GM18868 (cell line): ENCODE results near the gene NLGN2.

ENCODE experiments used
- ATAC-seq: cut with Tn5 transposase; IDR thresholded peaks from one replicate; pipeline ENCODE4 v1.9.1; 2021; ENCODE audit warnings: mild to moderate bottlenecking, moderate library complexity; ENCODE audit not compliant: unreplicated experiment

The NLGN2 gene

DNA sequence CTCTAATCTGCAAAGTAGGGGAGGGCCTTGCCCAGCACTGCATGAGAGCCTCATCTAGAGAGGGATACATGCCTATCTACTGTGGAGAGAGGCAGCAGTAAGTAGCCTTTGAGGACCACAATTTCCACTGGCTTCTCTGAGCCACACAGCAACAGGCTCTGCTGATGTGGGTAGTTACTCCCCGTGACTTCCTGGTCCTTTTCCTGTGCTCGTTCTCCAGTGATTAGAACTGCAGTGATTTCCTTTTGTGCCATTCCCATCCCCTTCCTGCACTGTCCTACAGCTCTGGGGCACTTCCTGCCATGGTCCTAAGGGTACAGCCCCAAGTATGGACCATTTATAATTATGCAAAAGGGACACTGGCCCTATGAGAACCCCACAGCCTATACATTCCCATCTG is 16.3 kb upstream of the NLGN2 start:
- ATAC-seq = no peak

DNA sequence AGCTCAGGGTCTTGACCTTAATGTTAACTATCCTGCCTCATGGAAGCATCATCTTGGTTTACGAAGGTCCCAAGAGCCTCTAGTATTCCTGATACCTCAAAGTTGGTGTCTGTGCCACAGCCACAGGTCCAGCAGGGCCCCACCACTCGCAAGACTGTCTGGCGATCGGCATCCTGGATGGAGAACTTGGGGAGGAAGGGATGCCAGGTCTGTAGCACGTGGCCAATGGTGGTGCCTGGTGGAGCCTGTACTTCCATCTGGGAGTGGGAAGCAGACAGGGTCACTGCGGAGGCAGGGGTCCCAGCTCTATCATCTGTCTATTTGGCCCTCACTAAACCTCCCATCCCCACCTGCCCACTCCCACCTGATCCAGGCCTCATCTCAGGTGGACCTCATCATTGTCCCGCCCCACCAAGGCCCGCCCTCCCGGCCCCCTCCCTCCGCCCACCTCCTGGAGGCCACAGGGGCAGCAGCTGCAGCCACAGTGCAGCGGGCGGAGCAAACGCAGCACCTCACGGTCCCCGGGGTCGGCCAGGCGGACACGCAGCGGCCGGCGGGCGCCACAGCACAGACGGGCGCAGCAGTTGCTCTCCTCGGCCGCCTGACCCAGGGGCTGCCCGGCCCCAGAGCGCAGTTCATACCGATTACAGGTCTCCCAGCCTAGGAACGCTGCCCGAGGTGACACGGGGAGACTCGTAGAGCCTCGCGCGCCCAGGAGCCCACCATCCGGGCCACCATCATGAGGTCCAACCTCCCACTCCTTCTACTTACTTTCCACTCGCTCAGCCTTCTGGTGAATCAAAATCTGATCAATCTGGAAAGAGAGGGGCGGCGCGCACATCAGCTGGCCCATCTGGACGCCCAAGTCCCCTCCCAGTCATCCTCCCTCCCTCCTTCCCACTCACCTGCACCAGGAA is 14.7 kb upstream of the NLGN2 start:
- ATAC-seq = no peak

DNA sequence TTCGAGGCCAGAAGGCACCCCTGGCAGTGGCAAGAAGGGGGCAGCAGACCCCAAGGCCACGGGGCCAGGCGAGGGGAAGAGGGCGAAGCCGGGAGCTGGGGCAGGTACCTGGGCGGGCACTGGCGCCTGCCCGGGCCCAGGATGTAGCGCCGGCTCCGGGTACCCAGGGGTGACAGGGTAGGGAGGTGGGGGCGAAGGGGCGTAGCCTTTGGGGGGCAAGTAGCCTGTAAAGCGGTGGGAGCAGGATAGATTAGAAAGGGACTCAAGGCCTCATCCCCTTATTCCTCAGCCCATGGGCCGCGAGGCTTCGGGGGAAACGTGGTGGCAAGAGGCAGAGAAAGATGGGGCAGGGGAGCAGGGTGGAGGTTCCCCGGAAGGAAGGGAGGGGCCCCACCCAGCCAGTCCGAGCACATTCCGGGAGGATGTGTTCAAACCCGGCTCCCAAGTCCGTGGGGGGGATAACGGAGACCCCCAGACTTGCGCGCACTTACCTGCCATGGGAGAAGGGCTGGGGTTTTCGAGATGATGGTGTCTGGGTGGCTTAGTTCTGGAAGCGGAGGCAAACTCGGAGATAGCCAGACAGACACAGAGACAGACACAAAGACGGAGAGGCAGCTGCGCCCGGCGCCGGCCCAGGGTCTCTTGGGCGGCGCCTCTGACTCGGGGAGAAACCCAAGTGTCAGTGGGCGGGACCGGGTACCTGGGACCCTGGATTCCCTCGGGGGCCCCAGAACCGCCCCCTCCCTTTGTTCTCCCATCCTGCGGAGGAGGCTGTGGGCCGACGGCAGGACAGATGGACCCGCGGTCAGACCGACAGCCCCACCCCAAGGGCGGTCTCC is 13.8 kb upstream of the NLGN2 start:
- peak; percentile 49 for ATAC-seq

DNA sequence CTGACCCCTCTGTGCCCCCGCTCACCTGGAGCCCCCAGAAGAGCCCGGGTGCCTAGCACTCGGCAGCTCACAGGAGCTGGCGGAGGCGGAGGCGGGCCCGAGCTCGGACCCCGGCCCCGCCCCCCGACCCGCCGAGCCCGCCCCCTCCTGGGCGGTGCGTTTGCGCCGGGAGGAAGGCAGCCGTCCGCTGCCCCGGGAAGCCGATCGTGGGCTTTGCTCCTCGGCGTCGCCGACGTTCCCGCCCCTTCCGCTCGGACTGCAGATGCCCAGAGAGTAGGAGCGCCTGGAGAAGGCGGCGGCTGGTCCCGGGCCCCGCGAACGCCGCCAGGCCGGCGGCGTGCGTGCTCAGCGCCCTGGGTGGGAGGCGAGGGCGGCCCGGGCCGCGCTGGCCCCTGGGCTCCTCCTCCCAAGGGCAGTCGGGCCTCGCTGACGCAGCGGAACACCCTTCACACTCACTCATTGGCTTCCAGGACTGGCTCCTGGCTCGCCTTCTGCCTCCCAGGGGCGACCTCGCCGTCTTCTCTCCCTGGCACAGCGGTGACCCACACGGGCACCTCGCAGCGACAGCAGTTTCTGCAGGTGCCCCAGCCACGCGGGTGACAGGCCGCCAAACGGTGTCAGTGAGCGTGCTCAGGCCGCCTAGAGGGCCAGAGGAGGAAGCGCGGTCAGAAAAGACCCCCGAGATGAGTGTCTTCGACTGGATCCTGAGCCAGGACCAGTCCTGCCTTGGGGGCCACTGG is 13.0 kb upstream of the NLGN2 start, which contains the start of gene PLSCR3:
PLSCR3 (minus strand) TSS at position 74 of the 740 bp plus-strand sequence. CDS start 415 bp downstream, outside the sequence.
- ATAC-seq = peak; percentile 76

DNA sequence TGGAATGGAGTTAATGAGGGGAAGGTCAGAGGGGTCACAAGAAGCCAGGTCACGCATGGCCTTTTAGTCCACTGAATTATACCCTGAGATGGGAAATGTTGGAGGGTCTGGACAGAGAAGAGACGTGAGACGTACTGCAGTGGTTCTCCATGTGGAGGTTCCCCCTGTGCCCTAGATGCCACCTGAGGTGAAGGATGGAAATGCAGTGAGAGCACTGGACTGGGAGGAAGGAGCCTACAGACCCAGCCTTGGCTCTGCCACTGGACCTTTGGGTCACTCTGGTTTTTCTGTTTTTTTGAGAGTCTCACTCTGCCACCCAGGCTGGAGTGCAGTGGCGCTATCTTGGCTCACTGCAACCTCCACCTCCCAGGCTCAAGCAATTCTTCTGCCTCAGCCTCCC is 11.5 kb upstream of the NLGN2 start:
- no peak for ATAC-seq

DNA sequence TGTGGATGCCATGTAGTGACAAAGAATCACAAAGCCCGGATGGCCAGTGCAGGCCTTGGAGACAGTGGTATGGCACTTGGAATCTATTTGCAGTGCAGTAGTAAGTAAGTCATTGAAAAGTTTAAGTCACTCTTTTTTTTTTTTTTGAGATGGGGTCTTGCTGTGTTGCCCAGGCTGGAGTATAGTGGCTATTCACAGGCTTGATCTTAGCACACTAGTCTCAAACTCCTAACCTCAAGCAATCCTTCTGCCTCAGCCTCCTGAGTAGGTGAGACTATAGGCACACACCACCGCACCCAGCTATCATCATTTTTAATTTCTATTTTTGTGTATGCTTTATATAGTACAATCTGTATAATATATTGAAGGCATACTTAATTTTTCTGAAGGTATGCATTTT is 9.0 kb upstream of the NLGN2 start:
- ATAC-seq = no peak

DNA sequence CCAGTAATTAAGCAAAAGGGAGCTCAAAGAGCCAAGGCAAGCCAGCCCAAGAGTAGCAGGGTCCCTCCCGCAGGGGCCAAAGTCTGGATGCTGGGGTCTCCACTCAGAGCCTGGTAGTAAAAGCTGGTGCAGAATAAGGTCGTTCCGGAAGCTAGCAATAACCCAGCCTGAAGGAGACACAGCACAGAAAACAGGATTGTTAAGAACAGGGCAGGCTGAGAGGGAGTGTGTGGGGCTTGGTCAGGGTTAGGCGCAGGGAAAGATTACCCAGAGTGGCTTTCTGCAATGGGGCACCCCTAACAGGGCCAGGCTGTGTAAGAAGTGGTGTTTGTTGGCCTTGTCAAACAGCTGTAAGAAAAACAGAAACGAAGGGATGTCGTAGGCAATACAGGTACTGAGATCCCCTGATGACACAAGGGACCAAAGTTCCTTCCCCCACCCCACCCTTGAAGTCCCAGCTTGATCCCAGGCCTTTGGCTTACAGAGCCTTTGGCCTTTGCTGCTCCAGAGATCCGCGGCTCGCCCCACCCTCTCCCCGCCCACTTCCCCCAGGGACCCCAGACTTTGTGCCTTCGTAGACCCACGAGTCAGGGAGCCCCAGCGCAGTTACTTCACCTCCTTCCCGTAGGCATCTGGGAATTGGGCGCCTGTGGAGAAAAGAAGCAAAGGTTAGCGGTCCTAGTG is 4.5 kb upstream of the NLGN2 start:
- no peak for ATAC-seq

DNA sequence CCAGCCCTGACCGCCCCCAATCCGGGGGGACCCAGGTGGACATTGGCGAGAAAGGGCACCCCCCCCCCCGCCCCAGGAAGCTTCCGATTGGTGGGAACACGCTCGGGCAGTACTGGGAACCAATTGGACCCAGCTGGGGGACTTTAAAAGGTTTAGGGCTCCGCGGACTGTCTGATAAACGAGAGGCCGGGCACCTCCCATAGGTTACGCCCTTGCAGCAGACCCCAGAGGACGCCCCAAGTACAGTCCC is 4.0 kb upstream of the NLGN2 start:
- no peak for ATAC-seq

DNA sequence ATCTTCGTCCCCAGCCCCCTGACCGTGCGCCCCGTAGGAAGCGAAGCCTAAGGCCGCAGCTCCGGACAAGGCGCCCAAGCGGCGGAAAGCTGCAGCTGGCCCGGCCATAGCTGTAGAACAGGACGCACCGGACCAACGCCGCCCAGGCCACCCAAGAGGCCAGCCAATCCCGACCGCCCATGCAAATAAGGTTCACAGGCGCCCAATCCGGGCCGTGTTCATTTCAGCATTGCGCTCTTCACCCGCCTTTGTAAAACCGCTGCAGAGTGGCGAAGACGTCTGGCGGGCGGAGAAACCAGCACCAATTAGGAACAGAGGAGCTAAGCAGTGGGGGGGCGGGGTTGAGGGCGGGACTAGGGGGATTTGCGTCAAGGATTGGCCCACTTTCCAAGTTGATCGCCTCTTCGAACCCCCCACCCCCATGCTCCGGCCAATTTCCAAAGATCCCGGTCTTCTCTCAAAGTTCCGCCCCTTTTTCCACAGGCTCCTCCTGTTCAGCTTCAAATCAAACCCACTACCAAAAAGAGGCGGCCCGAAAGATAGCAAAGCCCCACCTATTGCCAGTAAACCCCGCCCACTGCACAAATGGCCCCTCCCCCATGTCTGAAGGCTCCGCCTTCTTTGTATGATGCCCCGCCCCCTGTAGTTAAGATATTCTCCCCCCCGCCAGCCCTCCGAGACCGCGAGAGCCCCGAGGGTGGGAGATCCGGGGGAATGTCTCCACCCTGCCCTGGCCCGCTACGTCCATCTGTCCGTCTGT is 3.5 kb upstream of the NLGN2 start, which contains the start of gene TMEM256:
TMEM256 (minus strand) TSS at position 121 of the 760 bp plus-strand sequence; CDS start at position 108, 13 bp downstream.
- ATAC-seq = peak; percentile 94

DNA sequence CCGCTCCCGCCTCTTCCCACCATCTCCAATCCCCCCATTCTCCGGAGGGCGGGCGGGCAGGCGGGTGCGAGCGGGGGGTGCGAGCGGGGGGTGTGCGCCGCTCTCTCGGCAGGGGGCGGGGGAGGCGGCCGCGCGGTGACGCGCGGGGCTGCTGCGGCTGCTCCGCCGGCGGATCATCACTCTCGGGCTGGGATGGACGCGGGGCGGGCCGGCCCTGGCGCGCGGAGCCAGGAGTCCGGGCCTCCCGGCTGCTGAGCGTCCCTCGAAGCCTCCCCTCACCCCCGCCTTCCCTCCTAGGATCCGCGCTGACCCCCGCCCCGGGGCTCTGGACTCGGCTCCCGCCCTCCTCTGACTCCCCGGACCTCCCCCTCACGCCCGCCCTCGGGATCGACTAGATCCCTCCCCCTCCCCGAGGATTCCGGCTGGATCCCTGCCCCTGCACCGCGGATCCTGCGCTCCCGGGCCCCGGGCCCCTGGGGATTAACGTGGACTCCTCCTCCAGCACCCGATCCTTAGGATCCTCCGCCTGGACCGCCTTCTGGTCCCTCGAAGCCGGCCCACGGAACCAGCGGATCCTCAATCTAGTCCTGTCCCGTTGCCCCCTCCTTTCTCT is 2.8 kb upstream of the NLGN2 start:
- ATAC-seq = no peak

DNA sequence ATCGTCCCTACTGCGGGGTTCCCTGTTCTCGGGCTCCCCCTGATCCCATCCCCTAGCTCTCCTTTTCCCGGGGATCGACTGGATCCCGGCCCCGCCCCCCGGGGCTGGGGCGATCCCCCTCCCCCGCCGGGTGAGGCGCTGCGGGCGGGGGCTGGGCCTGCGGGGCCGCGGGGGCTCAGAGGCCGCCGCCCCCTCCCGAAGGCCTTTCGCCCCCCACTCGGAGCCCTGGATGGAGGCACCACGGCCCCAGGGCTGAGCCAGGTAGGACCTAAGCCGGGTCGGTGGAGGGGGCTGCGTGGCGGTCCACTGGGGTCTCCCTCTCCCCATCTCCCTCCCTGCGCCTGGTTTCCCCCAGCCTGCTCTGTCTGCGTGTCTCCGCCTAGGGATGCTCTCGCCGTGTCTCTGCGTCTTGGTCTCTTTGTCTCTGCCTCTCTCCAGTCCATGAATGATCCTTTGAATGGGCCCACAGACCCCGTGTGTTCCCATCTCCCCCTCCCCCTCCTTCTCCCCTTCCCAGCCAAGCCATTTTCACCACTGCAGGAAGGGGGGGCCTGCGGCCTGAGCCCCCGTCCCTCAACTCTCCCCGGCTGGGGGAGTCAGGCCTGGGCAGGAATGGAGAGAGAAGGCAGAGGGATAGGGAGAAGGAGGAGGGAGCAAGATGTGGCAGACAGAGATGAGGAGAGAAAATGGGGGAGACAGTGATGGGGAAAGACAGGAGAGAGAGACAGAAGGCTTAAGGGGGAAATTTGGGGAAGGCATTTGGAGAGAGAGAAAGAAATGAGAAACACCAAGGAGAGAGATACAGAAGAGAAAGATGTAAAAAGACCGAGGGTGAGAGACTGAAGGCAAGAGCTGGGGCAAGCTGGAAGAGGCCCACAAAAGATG is 2.1 kb upstream of the NLGN2 start:
- no peak for ATAC-seq

DNA sequence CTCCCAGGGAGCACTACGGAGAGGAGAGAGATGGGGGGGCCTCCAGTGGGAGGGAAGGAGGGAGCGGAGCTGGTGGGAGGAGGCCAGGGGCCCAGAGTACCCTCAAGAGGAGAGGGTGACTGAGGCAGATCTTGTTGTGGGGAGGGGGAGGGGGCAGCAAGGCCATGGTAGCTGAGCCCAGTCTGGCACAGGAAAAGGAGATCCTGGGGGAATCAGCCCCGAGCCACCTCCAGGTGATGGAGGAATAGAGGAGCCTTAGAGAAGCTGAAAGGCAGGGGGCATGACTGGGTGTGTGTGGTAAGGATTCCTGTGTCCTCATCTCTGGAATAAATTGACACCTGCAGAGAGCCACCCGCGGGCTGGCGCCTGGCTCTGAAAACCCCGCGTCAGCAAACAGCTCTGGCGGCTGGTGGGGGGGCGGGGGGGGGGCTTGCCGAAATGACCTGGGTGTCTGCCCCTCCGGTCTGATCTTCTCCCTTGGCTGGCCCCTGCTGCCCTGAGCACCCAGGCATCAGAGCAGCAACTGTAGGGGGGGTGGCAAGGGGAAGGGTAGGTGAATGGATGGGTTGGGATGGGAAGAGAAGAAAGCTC is 1.3 kb upstream of the NLGN2 start:
- ATAC-seq = no peak

DNA sequence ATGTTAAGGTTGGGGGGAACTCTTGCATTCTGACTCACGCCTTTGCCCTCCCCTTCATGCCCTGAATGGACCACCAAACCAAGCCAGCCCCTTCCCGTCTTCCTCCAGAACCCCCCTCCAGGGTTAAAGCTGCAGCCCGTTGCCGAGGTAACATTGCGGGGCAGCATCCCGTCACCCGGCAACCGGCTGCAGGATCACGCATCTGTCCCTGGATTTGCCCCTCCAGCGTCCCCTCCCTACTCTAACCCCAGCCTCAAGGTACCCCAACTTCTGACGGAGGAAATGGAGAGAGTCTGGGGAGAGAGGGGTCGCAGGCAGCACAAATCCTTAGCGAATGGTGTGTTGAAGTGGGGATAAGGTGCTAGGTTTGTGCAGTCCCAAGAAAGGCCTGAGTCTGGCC is 563 bp upstream of the NLGN2 start:
- ATAC-seq = no peak

DNA sequence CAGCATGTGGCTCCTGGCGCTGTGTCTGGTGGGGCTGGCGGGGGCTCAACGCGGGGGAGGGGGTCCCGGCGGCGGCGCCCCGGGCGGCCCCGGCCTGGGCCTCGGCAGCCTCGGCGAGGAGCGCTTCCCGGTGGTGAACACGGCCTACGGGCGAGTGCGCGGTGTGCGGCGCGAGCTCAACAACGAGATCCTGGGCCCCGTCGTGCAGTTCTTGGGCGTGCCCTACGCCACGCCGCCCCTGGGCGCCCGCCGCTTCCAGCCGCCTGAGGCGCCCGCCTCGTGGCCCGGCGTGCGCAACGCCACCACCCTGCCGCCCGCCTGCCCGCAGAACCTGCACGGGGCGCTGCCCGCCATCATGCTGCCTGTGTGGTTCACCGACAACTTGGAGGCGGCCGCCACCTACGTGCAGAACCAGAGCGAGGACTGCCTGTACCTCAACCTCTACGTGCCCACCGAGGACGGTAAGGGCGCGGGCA is 645 bp downstream of the NLGN2 start:
- ATAC-seq = no peak

DNA sequence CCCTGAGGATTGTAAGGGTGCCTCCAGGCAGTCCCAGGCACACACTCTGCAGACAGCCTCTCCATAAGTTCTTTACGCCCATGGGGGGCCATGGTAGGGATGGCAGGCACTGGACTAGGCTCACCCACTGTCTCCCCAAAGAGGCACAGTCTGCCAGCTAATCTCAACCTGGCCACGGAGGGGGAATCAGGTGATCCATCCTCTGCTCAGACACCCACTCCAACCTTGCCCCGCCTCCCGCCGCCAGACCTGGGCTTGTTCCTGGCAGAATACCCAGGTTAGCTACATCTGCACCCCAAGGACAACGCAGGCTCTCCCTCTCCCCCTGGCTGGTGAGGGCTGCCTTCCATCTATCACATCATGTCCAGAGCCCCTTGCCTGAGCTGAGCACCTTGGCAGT is 1.2 kb downstream of the NLGN2 start:
- ATAC-seq = no peak

DNA sequence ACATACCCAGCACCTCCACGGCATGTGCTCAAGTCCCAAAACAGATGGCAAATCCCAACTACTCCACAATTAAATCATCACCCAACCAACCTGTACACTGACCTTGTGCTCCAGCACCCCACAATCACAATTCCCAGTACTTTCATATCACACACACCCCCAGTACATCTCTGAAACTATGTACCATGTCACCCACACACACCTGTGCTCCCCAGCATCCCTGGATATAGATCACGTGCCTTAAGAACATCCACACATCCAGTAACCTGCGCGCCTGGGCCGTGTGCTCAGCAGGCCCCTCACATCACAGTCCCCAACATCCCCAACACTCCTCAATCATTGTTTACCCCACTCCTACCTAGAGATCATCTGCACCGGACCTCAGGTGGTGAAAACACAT is 2.1 kb downstream of the NLGN2 start:
- ATAC-seq = no peak

DNA sequence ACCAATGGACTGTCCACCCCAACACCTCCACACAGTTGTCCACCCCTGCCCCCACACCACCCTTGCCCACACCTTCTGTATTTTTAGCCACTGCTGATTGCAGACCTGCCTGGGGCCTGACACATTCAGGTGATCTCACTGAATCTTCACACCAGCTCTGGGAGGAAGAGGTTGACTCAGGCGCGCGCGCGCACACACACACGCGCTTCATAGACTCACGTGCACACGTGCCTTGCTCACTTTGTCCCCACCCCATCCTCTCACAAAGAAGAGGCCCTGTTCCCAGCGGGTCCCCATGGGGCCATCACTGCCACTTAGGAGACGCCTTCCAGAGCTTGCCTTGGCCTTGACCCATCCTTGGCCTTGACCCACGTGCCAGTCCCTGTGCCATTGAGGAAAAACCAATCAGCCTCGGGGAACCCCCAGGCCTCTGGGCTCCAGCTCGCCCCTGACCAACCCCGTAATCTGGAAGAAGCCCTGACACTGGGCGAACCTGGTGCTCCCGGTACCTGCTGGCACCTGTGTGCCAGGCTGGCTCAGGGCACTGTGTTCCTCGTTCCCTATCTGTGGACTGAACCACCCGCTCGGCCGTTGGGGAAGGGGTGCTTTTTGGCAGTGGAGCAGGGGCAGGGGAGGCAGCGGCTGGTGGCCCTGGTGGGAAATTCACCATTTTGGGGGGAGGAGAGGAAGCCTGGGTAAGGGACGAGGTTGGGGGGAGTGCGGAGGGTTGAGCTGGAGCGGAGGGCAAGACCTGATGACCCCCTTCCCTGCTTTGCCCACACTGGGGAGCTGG is 3.2 kb downstream of the NLGN2 start:
- no peak for ATAC-seq
